ENCODE results near the gene STRN. TPM values are rescaled to one million over a fixed set of nuclear protein-coding genes. Genes with fewer than 3 reads are reported as not detected.
"Not testable (repeated sequence)": the region's sequence is repeated elsewhere in the genome, so short reads cannot be mapped to it uniquely, and the experiment has no call there.

Gene STRN
- total RNA-seq, 2 donors from 2014 or later, result 29.2 to 34.5 TPM

DNA sequence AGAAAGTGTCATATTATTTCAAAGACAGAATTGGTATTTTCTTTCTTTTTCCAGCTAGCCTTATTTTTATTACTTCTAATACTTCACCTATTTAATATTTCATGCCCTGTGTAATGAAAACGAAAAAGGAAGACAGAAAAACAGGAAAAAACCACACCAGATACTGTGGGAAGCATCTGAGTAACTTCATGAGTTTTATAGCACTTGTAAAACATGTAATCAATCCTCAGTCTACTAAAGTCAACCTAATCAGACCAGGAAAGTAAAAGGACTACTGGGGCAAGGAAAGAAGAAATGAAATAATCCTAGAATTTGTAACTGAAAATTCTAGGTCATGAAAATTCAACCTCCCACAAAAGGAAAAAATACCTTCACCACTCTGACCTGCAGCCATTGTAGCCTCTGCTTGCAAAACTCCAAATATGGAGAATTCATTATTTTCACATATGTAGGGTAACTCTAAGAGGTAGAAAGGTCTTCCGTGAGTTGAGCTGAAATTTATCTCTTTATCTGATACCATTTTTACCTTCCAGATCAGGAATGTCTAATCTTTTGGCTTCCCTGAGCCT lies 34.7 kb upstream of the STRN start:
- Histone ChIP-seq H3K36me3 (peaks cover 66% of the 10 kb centered on the region), H3K27ac (no peak overlapping the region), H3K9me3 (no peaks in the 10 kb centered on the region), H3K4me3 (no peak overlapping the region), H3K27me3 (no peaks in the 10 kb centered on the region), H3K4me1 (no peaks in the 10 kb centered on the region)
- TF ChIP-seq, protein P1, sequence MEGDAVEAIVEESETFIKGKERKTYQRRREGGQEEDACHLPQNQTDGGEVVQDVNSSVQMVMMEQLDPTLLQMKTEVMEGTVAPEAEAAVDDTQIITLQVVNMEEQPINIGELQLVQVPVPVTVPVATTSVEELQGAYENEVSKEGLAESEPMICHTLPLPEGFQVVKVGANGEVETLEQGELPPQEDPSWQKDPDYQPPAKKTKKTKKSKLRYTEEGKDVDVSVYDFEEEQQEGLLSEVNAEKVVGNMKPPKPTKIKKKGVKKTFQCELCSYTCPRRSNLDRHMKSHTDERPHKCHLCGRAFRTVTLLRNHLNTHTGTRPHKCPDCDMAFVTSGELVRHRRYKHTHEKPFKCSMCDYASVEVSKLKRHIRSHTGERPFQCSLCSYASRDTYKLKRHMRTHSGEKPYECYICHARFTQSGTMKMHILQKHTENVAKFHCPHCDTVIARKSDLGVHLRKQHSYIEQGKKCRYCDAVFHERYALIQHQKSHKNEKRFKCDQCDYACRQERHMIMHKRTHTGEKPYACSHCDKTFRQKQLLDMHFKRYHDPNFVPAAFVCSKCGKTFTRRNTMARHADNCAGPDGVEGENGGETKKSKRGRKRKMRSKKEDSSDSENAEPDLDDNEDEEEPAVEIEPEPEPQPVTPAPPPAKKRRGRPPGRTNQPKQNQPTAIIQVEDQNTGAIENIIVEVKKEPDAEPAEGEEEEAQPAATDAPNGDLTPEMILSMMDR (IDR thresholded peaks at IDR 0.05), result no peak
- DNase-seq (ENCODE audit: low spot score), result no peak

- no peak overlapping the region for H3K27ac ChIP-seq
- no peaks in the 10 kb centered on the region for H3K4me1 ChIP-seq
- H3K27me3 ChIP-seq, result no peaks in the 10 kb centered on the region
- TF ChIP-seq, protein P1 (IDR thresholded peaks at IDR 0.05), result no peak
- H3K36me3 ChIP-seq, result peaks cover 63% of the 10 kb centered on the region
- no peak for DNase-seq (ENCODE audit: low spot score)
- no peaks in the 10 kb centered on the region for H3K9me3 ChIP-seq
- no peak overlapping the region for H3K4me3 ChIP-seq
Measured at GRCh38 chr2:37000318-37000717, 34.0 kb upstream of the STRN start.

GRCh38 chr2:36999416-36999815 lies 33.1 kb upstream of the STRN start:
- not testable (repeated sequence) for DNase-seq (ENCODE audit: low spot score); H3K27ac ChIP-seq; H3K27me3 ChIP-seq; H3K9me3 ChIP-seq; H3K4me1 ChIP-seq; H3K4me3 ChIP-seq
- peaks cover 55% of the 10 kb centered on the region for H3K36me3 ChIP-seq

DNA sequence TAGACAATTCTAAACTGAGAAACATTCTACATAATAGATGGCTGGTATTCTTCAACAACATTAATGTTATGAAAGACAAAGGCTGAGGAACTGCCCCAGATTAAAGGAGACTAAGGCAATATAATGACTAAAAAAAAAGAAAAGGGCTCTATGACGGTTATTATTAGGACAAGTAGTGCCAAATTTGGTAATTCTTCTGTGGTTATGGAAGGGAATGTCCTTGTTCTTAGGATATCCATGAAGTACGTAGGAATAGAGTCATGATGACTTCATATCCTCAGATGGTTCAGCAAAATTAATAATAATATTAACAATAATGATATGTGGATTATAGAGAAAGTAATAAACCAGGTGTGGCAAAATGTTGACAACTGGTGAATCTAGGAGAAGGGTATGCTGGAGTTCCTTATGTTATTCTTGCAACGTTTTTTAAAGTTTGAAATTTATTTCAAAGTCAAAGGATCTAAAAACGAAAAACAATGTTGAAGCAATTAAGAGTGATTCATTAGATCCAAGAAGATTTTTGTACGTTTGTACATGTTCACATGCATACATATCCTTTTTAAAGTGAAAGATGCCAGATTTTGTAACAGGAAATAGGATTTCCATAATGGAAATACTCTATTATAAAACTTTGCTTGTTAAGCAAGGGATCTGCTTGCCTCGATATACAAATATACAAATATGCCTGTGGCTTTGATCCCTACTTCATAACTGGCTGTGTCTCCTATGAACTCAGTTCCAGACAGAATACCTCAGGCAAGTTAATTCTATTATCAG lies 27.7 kb upstream of the STRN start:
- no peaks in the 10 kb centered on the region for H3K27me3 ChIP-seq
- H3K36me3 ChIP-seq, result peaks cover 13% of the 10 kb centered on the region

DNA sequence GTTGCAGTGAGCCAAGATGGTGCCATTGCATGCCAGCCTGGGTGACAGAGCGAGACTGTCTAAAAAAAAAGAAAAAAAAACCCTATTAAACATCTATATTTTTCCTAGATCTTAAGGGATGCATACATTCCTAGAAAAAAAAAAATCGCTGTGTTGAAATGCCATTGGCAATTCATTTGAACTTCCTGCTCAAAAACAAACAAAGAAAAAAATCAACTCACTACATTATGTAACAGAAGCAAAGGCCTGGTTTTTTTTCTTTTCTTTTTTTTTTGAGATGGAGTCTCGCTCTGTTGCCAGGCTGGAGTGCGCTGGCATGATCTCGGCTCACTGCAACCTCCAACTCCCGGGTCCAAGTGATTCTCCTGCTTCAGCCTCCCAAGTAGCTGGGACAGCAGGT lies 21.7 kb upstream of the STRN start:
- H3K36me3 ChIP-seq, result peaks cover 26% of the 10 kb centered on the region
- no peaks in the 10 kb centered on the region for H3K4me1 ChIP-seq
- TF ChIP-seq, protein P1 (IDR thresholded peaks at IDR 0.05), result no peak
- H3K27me3 ChIP-seq, result no peaks in the 10 kb centered on the region
- H3K4me3 ChIP-seq, result no peak overlapping the region
- no peak for DNase-seq (ENCODE audit: low spot score)
- H3K9me3 ChIP-seq, result no peaks in the 10 kb centered on the region
- H3K27ac ChIP-seq, result no peak overlapping the region

More for the DNA sequence above, 27.7 kb upstream of the STRN start:
- no peak overlapping the region for H3K27ac ChIP-seq
- H3K9me3 ChIP-seq, result no peaks in the 10 kb centered on the region
- DNase-seq (ENCODE audit: low spot score), result no peak
- TF ChIP-seq, protein P1 (IDR thresholded peaks at IDR 0.05), result no peak
- H3K4me3 ChIP-seq, result no peak overlapping the region
- no peaks in the 10 kb centered on the region for H3K4me1 ChIP-seq

DNA sequence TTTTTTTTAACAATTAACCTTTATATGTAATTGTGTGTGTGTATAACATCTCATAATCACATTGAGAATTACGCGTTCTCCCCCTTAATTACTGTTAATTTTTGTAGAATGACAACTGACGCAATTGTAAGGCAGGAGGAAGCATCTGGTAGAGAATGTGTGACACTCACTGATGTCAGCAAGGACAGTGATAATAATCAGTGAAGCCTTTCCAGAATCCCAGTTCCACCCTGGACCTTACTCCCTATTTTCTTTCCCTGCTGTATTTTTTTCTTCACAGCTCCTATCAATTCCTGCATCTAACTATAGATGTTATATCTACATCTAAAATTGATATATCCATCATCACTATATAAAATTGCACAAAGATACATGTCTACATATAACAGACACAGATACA lies 16.1 kb upstream of the STRN start:
- no peak for DNase-seq (ENCODE audit: low spot score)
- Histone ChIP-seq H3K9me3 (no peaks in the 10 kb centered on the region), H3K27me3 (no peaks in the 10 kb centered on the region), H3K4me1 (no peaks in the 10 kb centered on the region), H3K4me3 (no peak overlapping the region), H3K27ac (no peak overlapping the region), H3K36me3 (peaks cover 32% of the 10 kb centered on the region)
- TF ChIP-seq, protein P1 (IDR thresholded peaks at IDR 0.05), result no peak

All from right atrium auricular region (tissue), 2 donors.